GM12891 (cell line): Measurements from ENCODE around the gene HSBP1.

Experiments used
- DNase-seq: peaks from one replicate; pipeline ENCODE4 v3.0.0; 2011; ENCODE audit warnings: low spot score; ENCODE audit not compliant: insufficient read length
- FAIRE-seq: peaks from 2 replicates; lab custom pipeline; 2011; peaks lifted over from hg19 to GRCh38; lab: Jason Lieb, UNC
- PAX5 ChIP-seq: IDR thresholded peaks from 2 replicates; pipeline ENCODE4 v1.6.1; 2011; ENCODE audit warnings: low read length, moderate library complexity, mild to moderate bottlenecking; ENCODE audit not compliant: insufficient read depth, severe bottlenecking
- POLR2A ChIP-seq: IDR thresholded peaks from 2 replicates; pipeline ENCODE4 v1.6.1; 2011; ENCODE audit warnings: low read depth, low read length, control low read depth
- POLR2AphosphoS5 ChIP-seq: IDR thresholded peaks from 2 replicates; pipeline ENCODE4 v1.6.1; 2011; ENCODE audit warnings: low read depth, low read length, control low read depth
- POU2F2 ChIP-seq: IDR thresholded peaks from 2 replicates; pipeline ENCODE4 v1.6.1; 2011; ENCODE audit warnings: low read depth, mild to moderate bottlenecking, control low read depth, low read length, moderate library complexity
- SPI1 ChIP-seq: IDR thresholded peaks from 2 replicates; pipeline ENCODE4 v1.6.1; 2011; ENCODE audit warnings: low read depth, low read length, control low read depth
- TAF1 ChIP-seq: IDR thresholded peaks from 2 replicates; pipeline ENCODE4 v1.6.1; 2011; ENCODE audit warnings: low read depth, low read length, control low read depth

HSBP1 gene

DNA sequence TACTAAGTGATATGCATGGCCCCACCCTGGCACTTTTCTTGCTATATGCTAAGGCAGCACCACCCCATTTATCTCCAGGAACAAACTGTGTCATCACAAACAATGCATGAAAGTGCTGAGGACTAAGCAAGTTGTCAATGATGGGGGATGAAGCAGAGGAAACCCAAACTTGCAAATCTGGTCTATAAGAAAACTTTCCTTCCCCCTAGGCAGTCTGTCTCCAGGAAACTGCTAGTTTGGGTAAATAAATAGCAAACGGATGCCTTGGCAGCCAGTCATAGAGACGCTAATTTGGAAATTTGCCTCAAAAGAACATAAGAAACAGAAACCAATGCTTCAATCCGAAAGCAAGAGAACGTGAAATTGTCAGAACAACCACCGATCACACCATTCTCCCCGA, 5.6 kb upstream of the HSBP1 start:
- TF ChIP-seq POLR2AphosphoS5, result no peak
- no peak for TF ChIP-seq TAF1
- TF ChIP-seq SPI1, result no peak
- TF ChIP-seq POU2F2, result no peak
- TF ChIP-seq POLR2A, result no peak
- TF ChIP-seq PAX5, result no peak
- peak; percentile 35 for DNase-seq
- peak; percentile 31 for FAIRE-seq

DNA sequence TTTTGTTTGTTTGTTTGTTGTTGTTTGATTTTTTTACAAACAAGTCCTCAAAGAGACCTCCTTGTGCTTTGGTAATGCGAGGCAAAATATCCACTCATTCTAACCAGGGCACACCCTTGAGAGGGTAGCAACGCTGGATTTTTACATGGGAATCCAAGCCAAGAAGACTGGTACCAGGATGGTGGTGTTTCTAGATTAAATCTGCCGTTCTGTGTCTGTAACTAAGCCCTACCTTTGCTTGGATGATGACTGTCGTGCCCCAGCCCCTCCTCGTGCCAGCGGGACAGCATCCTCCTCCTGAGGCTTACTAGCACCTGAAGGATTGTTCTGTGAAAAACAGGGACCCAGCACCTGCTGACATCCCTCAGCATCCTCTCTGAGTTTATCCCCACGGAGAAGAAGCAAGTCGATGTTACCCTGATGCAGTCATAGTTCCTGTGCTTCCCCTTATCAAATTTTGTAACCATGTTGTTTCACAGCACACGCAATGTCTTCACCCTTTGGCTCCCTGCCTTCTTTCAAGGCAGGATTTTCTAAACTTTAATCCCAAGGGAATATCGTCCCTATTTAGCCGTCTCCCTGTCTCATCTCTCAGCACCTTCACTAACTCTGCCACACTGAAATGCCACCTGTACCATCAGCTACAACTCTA, 5.1 kb upstream of the HSBP1 start:
- no peak for TF ChIP-seq PAX5
- no peak for TF ChIP-seq SPI1
- TF ChIP-seq POLR2A, result no peak
- no peak for TF ChIP-seq TAF1
- no peak for TF ChIP-seq POLR2AphosphoS5
- no peak for TF ChIP-seq POU2F2
- FAIRE-seq (no peak), DNase-seq (no peak)

DNA sequence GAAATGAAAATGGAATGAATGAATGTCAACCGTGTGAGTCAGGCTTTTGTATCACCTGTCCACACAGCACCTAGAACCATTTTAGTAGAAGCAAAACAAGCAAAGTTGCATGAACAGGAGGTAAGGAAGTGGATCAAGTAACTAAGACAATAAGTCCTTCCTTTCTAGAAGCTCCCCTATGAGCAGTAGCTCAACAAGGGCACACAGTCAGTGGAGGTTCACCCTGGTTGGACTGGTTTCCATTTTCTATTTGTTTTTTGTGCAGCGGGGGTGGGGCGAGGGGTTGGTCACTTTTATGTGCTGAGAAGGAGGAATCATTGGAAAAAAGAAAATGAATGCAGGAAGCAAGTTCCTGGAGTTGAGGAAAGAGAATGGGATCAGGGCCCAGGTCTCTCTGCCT, 4.0 kb upstream of the HSBP1 start:
- FAIRE-seq, result no peak
- DNase-seq, result no peak
- no peak for TF ChIP-seq TAF1
- no peak for TF ChIP-seq POLR2A
- TF ChIP-seq POLR2AphosphoS5, result no peak
- no peak for TF ChIP-seq SPI1
- no peak for TF ChIP-seq POU2F2
- TF ChIP-seq PAX5, result no peak

DNA sequence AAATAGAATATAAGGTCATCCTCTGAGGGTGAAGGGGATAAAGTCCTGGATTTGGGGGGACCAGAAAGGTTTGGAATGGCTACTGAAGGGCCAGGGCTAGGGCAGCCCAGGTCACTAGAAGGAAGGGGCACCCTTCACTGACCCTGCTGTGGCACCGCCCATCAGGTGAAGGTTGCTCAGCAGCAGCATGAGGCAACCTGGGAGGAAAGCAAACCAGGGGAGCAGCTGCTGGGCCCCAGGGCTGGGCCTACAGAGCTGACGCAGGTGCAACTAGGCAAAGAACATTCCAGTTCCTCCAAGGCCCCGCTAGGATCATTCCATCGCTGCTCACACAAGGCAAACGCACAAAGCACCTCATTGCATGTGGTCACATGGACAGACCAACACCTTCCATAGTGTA, 3.4 kb upstream of the HSBP1 start:
- TF ChIP-seq PAX5 (no peak), TAF1 (no peak), POLR2AphosphoS5 (no peak), POLR2A (no peak), SPI1 (no peak), POU2F2 (no peak)
- DNase-seq (no peak), FAIRE-seq (no peak)

DNA sequence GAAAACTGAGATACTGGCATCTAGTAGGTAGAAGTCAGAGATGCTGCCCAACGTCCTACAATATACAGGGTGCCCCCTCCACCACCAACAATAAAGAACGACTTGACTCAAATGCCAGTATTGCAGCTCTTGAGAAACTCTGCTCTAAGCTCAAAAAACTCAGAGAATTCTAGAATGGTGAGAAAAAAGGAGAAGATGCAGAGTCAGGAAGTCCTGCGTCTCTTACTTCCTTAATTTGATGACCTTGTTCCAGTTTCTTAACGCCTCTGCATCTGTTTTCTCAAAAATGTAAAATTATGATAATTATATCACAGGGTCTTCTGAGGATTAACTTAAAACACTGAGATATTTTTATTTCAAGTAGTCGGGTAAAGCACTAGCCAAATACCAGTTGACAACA, 1.7 kb upstream of the HSBP1 start:
- FAIRE-seq (no peak), DNase-seq (no peak)
- TF ChIP-seq SPI1, result peak; percentile 33; the same call in 1 of the 2 replicates
- no peak for TF ChIP-seq POLR2A

DNA sequence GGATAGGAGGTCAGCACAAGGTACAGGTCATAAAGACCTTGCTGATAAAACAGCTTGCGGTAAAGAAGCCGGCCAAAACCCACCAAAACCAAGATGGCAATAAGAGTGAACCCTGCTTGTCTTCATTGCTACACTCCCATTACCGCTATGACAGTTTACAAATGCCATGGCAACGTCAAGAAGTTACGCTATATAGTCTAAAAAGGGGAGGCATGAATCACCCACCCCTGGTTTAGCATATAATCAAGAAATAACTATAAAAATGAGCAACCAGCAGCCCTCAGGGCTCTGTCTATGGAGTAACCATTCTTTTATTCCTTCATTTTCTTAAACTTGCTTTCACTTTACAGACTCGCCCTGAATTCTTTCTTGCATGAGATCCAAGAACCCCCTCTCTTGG, 1.0 kb upstream of the HSBP1 start:
- DNase-seq (no peak), FAIRE-seq (no peak)
- TF ChIP-seq SPI1 (no peak), POLR2AphosphoS5 (no peak), TAF1 (no peak), PAX5 (no peak), POU2F2 (no peak), POLR2A (no peak)

DNA sequence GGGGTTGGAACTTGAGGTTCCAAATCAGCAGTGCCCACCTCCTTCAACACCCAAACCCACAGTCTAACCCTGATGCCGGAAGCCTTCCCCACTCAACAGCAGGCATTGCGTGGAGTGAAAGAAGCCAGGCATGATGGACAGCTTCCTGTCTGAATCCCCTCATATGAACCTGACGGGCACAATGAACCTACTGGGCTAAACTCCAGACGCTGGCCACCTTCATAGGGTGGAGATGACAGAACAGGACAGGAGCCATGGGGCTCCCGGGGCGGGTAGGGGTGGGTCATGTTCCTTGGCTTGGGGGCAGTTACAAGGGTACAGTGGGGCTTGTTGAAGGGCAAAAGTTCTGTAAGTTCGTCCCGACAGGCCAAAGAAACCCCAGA, 460 bp upstream of the HSBP1 start:
- no peak for DNase-seq

DNA sequence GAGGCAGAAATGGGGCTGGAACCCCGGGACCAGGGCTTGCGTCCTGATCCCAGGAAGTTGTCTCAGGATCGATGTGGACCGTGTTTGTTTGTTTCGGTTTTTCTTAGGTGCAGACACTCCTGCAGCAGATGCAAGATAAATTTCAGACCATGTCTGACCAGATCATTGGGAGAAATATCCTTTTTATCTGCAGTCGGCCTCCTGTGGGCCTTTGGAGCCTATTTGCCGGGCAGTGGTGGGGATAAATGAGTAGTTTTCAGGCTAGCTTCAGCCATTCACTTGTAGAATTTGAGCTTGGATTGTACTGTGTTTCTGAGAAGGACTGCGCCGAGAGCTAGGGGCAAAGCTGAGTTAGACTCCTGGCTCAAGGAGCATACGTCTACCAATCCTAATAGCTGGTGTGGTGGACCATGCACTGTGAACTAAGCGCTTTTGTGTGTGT, 816 bp downstream of the HSBP1 start:
- no peak for TF ChIP-seq POLR2AphosphoS5
- no peak for TF ChIP-seq POLR2A
- no peak for TF ChIP-seq SPI1
- no peak for TF ChIP-seq TAF1
- no peak for TF ChIP-seq PAX5
- no peak for TF ChIP-seq POU2F2
- no peak for FAIRE-seq
- no peak for DNase-seq

More for the DNA sequence above, 460 bp upstream of the HSBP1 start:
- no peak for FAIRE-seq
- TF ChIP-seq POLR2A (no peak), POLR2AphosphoS5 (no peak), SPI1 (no peak), PAX5 (no peak), POU2F2 (no peak), TAF1 (no peak)

DNA sequence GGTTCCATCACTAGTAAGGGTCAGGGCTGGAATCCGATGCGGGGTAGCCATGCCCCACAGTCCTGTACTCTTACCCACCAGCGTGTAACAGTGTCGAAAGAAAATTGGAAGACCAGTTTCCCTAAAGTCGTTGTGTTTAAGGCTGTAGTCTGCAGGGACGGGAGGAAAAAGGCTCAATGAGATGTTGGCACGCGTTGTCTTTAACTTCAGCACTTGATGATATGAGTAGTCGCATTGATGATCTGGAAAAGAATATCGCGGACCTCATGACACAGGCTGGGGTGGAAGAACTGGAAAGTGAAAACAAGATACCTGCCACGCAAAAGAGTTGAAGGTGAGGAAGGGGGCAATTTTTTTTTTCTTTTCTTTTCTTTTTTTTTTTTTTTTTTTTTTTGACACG, 1.3 kb downstream of the HSBP1 start:
- DNase-seq (no peak), FAIRE-seq (no peak)

DNA sequence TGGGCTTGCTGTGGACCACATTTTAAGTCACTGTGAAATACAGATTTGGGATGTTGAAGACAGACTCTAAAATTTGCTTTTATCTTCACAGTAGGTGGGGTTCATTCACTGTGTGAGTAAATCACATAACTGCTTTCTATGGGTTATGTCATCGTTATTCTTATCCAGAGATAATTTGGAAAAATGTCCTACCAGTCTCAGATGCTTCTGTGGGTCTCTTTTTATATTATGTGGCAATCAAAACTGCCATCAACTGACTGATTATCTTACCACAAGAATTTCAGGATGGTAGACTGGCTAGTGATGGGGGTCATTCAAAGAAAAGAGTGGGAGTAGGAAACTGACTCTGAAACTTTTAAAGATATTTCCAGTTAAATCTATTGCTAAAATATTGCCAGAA, 3.1 kb downstream of the HSBP1 start:
- FAIRE-seq, result no peak
- DNase-seq, result no peak

More for the DNA sequence above, 1.3 kb downstream of the HSBP1 start:
- TF ChIP-seq POLR2AphosphoS5, result no peak
- no peak for TF ChIP-seq TAF1
- TF ChIP-seq SPI1, result no peak
- TF ChIP-seq POLR2A, result no peak
- TF ChIP-seq POU2F2, result no peak
- TF ChIP-seq PAX5, result no peak

More for the DNA sequence above, 3.1 kb downstream of the HSBP1 start:
- no peak for TF ChIP-seq POLR2AphosphoS5
- no peak for TF ChIP-seq PAX5
- TF ChIP-seq TAF1, result no peak
- no peak for TF ChIP-seq SPI1
- no peak for TF ChIP-seq POLR2A
- no peak for TF ChIP-seq POU2F2
